ENCODE results near the gene ARFGEF3.

DNA sequence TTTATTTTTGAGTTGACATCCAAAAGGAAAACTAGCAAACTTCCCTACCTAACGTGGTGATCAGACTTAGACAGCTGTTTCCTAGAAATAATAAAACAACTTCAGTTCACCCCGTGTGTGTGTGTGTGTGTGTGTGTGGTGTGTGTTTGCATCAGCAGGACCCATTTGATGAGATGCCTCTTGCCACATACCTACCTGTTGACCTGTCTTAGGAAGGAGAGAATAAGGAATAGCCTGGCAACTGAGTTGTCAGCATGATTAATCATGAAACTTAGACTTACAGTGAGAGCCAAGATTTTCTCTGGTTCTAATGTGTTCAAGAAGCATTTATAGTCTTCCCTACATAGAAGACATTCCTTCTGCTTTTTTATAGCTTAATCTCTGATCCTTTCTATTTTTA is 72.6 kb downstream of the ARFGEF3 start:
- TF ChIP-seq, protein P1, sequence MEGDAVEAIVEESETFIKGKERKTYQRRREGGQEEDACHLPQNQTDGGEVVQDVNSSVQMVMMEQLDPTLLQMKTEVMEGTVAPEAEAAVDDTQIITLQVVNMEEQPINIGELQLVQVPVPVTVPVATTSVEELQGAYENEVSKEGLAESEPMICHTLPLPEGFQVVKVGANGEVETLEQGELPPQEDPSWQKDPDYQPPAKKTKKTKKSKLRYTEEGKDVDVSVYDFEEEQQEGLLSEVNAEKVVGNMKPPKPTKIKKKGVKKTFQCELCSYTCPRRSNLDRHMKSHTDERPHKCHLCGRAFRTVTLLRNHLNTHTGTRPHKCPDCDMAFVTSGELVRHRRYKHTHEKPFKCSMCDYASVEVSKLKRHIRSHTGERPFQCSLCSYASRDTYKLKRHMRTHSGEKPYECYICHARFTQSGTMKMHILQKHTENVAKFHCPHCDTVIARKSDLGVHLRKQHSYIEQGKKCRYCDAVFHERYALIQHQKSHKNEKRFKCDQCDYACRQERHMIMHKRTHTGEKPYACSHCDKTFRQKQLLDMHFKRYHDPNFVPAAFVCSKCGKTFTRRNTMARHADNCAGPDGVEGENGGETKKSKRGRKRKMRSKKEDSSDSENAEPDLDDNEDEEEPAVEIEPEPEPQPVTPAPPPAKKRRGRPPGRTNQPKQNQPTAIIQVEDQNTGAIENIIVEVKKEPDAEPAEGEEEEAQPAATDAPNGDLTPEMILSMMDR (conservative IDR thresholded peaks at IDR 0.05) = no peak
- TF ChIP-seq ZFX (IDR thresholded peaks at IDR 0.05) = no peak

Data from C4-2B (cell line).